HG03108 (cell line): ENCODE data around the gene NPEPL1.
"Not testable (repeated sequence)": the region's sequence is repeated elsewhere in the genome, so short reads cannot be mapped to it uniquely, and the experiment has no call there.

Source experiments
- ATAC-seq: cut with Tn5 transposase; IDR thresholded peaks from one replicate; pipeline ENCODE4 v1.9.1; 2021; ENCODE audit warnings: moderate library complexity; ENCODE audit not compliant: unreplicated experiment

Gene NPEPL1

GRCh38 chr20:58712806-58713731 is 20.5 kb downstream of the NPEPL1 start:
- no peak for ATAC-seq

- no peak for ATAC-seq
Measured at GRCh38 chr20:58713801-58714339, 21.3 kb downstream of the NPEPL1 start.

GRCh38 chr20:58714340-58714922 is 21.8 kb downstream of the NPEPL1 start:
- no peak for ATAC-seq

GRCh38 chr20:58714923-58715351 is 22.3 kb downstream of the NPEPL1 start:
- no peak for ATAC-seq

GRCh38 chr20:58715391-58715800 is 22.8 kb downstream of the NPEPL1 start:
- no peak for ATAC-seq

GRCh38 chr20:58715801-58716475 is 23.3 kb downstream of the NPEPL1 start:
- ATAC-seq = no peak

- ATAC-seq = no peak
Measured at GRCh38 chr20:58716476-58717277, 24.1 kb downstream of the NPEPL1 start.

- no peak for ATAC-seq
Measured at GRCh38 chr20:58717278-58718091, 24.9 kb downstream of the NPEPL1 start.

- ATAC-seq = no peak
Measured at GRCh38 chr20:58718121-58718563, 25.5 kb downstream of the NPEPL1 start.

- no peak for ATAC-seq
Measured at GRCh38 chr20:58718729-58719128, 26.1 kb downstream of the NPEPL1 start.

- ATAC-seq = no peak
Measured at GRCh38 chr20:58719258-58719657, 26.7 kb downstream of the NPEPL1 start.

GRCh38 chr20:58719971-58720371 is 27.4 kb downstream of the NPEPL1 start:
- ATAC-seq = no peak

GRCh38 chr20:58720890-58721289 is 28.3 kb downstream of the NPEPL1 start:
- ATAC-seq = no peak

- ATAC-seq = no peak
Measured at GRCh38 chr20:58721951-58722778, 29.6 kb downstream of the NPEPL1 start.

GRCh38 chr20:58722877-58723627 is 30.5 kb downstream of the NPEPL1 start:
- ATAC-seq = no peak

- no peak for ATAC-seq
Measured at GRCh38 chr20:58723628-58723984, 31.0 kb downstream of the NPEPL1 start.

- not testable (repeated sequence) for ATAC-seq
Measured at GRCh38 chr20:58726156-58726555, 33.6 kb downstream of the NPEPL1 start.

- ATAC-seq = no peak
Measured at GRCh38 chr20:58731192-58731591, 38.6 kb downstream of the NPEPL1 start.
